ENCODE results near the gene INS. TPM values are rescaled to one million over a fixed set of nuclear protein-coding genes. Genes with fewer than 3 reads are reported as not detected.

INS gene
- total and polyA plus RNA-seq, 2 of the 8 experiments (the other 6 are each of a cell fraction or from before 2014, with no cell fraction given): not detected

DNA sequence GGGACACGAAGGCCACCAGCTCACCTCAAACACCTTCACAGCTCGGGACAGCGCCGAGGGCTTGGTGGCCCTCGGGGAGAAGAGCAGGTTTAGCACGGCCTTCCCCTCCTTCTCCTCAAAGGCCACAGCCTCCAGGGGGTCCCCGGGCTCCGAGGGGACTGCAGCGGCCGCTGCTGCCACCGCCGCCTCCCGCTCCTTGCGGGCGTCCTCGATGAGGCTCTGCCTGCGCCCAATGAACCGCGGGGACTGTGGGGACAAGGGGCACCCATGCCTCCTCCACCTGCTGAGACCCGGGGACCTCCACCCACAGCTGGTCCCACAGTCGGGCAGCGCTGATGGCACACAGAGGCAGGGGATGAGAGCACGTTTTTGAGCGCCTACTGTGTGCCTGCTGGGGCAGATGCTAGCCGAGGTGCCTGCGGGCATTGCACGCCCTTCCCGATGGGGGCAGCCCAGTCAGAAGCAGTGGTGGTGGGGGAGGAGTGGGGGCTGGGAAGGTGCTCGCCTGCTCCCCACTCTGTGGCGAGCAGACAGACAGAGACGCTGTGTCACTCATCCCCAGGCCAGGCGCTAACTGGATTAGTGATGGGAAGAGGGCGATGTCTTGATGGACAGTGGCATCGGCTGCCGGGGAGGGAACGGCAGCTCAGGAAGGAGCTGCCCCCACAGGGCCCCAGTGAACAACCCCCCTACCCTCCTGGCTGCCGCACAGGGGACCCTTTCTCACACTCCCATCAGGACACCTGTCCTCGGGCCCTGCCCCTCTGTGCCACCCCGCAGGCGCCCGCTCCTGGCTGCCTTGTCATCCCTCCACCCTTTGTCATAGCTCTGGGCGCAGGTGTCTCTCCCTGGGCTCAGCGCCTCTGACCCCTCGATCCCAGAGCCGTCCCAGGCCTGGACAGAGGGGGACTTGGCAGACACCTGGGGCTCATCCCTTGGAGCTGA, 8.9 kb upstream of the INS start:
- Histone ChIP-seq H4K20me1 (replicated peaks in 1 of 2; ENCODE audit: control insufficient read depth in 1 of 2, insufficient read depth in 2 of 2, low read length in 2 of 2) (no peaks in the 10 kb centered on the region), H4K91ac (replicated peaks; ENCODE audit: insufficient read length, low read length) (no peak overlapping the region), H2BK15ac (ENCODE audit: low read length) (no peak overlapping the region), H3K23ac (ENCODE audit: insufficient read length) (no peak overlapping the region), H2BK120ac (replicated peaks; ENCODE audit: low read depth, low read length) (no peak overlapping the region), H2BK5ac (ENCODE audit: low read depth, low read length) (no peak overlapping the region), H3K27me3 (replicated peaks in 1 of 4; ENCODE audit: control insufficient read depth in 3 of 4, extremely low read depth in 1 of 4, insufficient read depth in 3 of 4, low read length in 3 of 4) (peaks cover 0 to 14% (median 0%) of the 10 kb centered on the region in 4 experiments; a peak in 3 of 7 replicates), H3K23me2 (ENCODE audit: low read depth, low read length) (no peaks in the 10 kb centered on the region), H3K4me1 (replicated peaks in 1 of 4; ENCODE audit: control insufficient read depth in 3 of 4, insufficient read depth in 4 of 4, low read length in 3 of 4) (peaks cover 0 to 6% (median 1%) of the 10 kb centered on the region in 4 experiments; a peak in 2 of 7 replicates), H2BK12ac (ENCODE audit: low read depth, low read length) (no peak overlapping the region), H2AK5ac (ENCODE audit: low read depth, low read length) (no peak overlapping the region), H4K8ac (ENCODE audit: extremely low read depth, insufficient read depth, low read length) (peak overlapping the region; percentile 68; the same call in 1 of the 2 replicates), H3K9ac (replicated peaks in 1 of 4; ENCODE audit: extremely low read depth in 1 of 4, low read depth in 3 of 4, low read length in 3 of 4) (no peak overlapping the region), H3K4ac (replicated peaks; ENCODE audit: insufficient read length, low read depth, low read length) (no peak overlapping the region), H3K56ac (replicated peaks; ENCODE audit: insufficient read length, low read depth, low read length) (no peak overlapping the region), H3K18ac (ENCODE audit: extremely low read depth, low read length) (no peak overlapping the region), H3K14ac (ENCODE audit: insufficient read length) (no peak overlapping the region), H3K79me1 (ENCODE audit: low read depth, low read length) (no peaks in the 10 kb centered on the region), H3K4me3 (ENCODE audit: extremely low read depth in 1 of 4, insufficient read depth in 2 of 4, low read depth in 3 of 4, low read length in 4 of 4) (no peak overlapping the region), H3K4me2 (ENCODE audit: insufficient read depth in 1 of 2, low read depth in 2 of 2, low read length in 2 of 2) (no peak overlapping the region), H3K9me3 (ENCODE audit: insufficient read depth in 2 of 2, low read depth in 1 of 2, low read length in 1 of 2) (no peaks in the 10 kb centered on the region), H2AFZ (ENCODE audit: low read length) (no peak overlapping the region), H4K5ac (ENCODE audit: insufficient read length, low read depth, low read length) (no peak overlapping the region), H2BK20ac (ENCODE audit: low read length) (no peak overlapping the region), H3K36me3 (ENCODE audit: control insufficient read depth in 2 of 4, insufficient read depth in 4 of 4, low read length in 3 of 4) (no peaks in the 10 kb centered on the region; a peak in 1 of 8 replicates), H3K79me2 (ENCODE audit: control insufficient read depth in 1 of 2, insufficient read depth in 2 of 2, low read length in 2 of 2) (no peaks in the 10 kb centered on the region), H3K27ac (ENCODE audit: low read depth, low read length) (no peak overlapping the region)
- DNase-seq (ENCODE audit: low read depth in 1 of 2, low spot score in 2 of 2): no peak
- no peak for TF ChIP-seq EP300 (IDR thresholded peaks at IDR 0.05; ENCODE audit: borderline replicate concordance in 1 of 2, low read depth in 2 of 2, low read length in 2 of 2)
- no peak for TF ChIP-seq KDM1A (IDR thresholded peaks at IDR 0.05; ENCODE audit: borderline replicate concordance, low read length)
- no peak for TF ChIP-seq POLR2AphosphoS5 (IDR thresholded peaks at IDR 0.05; ENCODE audit: low read depth, low read length)
- no peak for TF ChIP-seq POU5F1 (IDR thresholded peaks at IDR 0.05; ENCODE audit: low read depth, low read length)
- TF ChIP-seq HDAC6 (IDR thresholded peaks at IDR 0.05; ENCODE audit: low read depth, low read length): no peak
- no peak for TF ChIP-seq TEAD4 (IDR thresholded peaks at IDR 0.05; ENCODE audit: low read depth, low read length)
- no peak for TF ChIP-seq SRF (IDR thresholded peaks at IDR 0.05; ENCODE audit: low read depth, low read length)
- TF ChIP-seq CTBP2 (IDR thresholded peaks at IDR 0.05; ENCODE audit: borderline replicate concordance, insufficient read depth, insufficient read length, low read length): no peak
- TF ChIP-seq RFX5 (IDR thresholded peaks at IDR 0.05; ENCODE audit: borderline replicate concordance, low read depth, low read length): no peak
- no peak for TF ChIP-seq KDM4A (IDR thresholded peaks at IDR 0.05; ENCODE audit: low read depth, low read length, severe bottlenecking)
- no peak for TF ChIP-seq RXRA (IDR thresholded peaks at IDR 0.05; ENCODE audit: insufficient read depth, low read depth, low read length)
- TF ChIP-seq CHD2 (IDR thresholded peaks at IDR 0.05; ENCODE audit: low read length): no peak
- no peak for FAIRE-seq
- POLR2A ChIA-PET (ENCODE audit: partially characterized antibody): no interaction called here
- CTCF ChIA-PET (ENCODE audit: partially characterized antibody): interaction anchor here (0.6 to 20.6 kb wide), 10 partner anchors 15 to 253 kb away, joined by 3 to 244 read pairs (median 4); partner anchors contain the start of gene INS
- WGBS, 2 experiments (ENCODE audit: extremely low coverage in 1 of 2, insufficient coverage in 1 of 2, insufficient read length in 1 of 2, insufficient replicate concordance in 2 of 2, low coverage in 1 of 2, low lambda C conversion rate in 2 of 2, missing lambda C conversion rate in 1 of 2): 89% methylated on average over 24 of the region's 45 CpGs; no CpG with 5 or more reads in 1 of the 2 experiments

All from H1 (cell line).